ENCODE measurements around the gene ADAM22.

Gene ADAM22

GRCh38 chr7:88167721-88168120 lies 233.7 kb downstream of the ADAM22 start:
- DNase-seq, result no peak

GRCh38 chr7:88169717-88170320 lies 235.8 kb downstream of the ADAM22 start:
- DNase-seq, result peak; percentile 7

GRCh38 chr7:88172842-88173241 lies 238.8 kb downstream of the ADAM22 start:
- no peak for DNase-seq

GRCh38 chr7:88176190-88176589 lies 242.1 kb downstream of the ADAM22 start:
- no peak for DNase-seq

- DNase-seq, result no peak
Observed at GRCh38 chr7:88183051-88183450, 249.0 kb downstream of the ADAM22 start.

- peak; percentile 7 for DNase-seq
Observed at GRCh38 chr7:88184848-88185304, 250.8 kb downstream of the ADAM22 start.

GRCh38 chr7:88185650-88186049 lies 251.6 kb downstream of the ADAM22 start:
- no peak for DNase-seq

GRCh38 chr7:88191911-88192310 lies 257.9 kb downstream of the ADAM22 start:
- no peak for DNase-seq

- no peak for DNase-seq
Observed at GRCh38 chr7:88200261-88200660, 266.2 kb downstream of the ADAM22 start.

GRCh38 chr7:88200789-88201188 lies 266.7 kb downstream of the ADAM22 start:
- DNase-seq, result no peak

GRCh38 chr7:88201305-88201704 lies 267.3 kb downstream of the ADAM22 start:
- no peak for DNase-seq

- no peak for DNase-seq
Observed at GRCh38 chr7:88202278-88202677, 268.2 kb downstream of the ADAM22 start.

- no peak for DNase-seq
Observed at GRCh38 chr7:88202799-88203198, 268.7 kb downstream of the ADAM22 start.

- DNase-seq, result no peak
Observed at GRCh38 chr7:88203401-88203800, 269.4 kb downstream of the ADAM22 start.

GRCh38 chr7:88204525-88205110 lies 270.6 kb downstream of the ADAM22 start:
- no peak for DNase-seq

GRCh38 chr7:88205179-88205578 lies 271.1 kb downstream of the ADAM22 start:
- no peak for DNase-seq

GRCh38 chr7:88206254-88206653 lies 272.2 kb downstream of the ADAM22 start:
- no peak for DNase-seq

- no peak for DNase-seq
Observed at GRCh38 chr7:88208521-88208920, 274.5 kb downstream of the ADAM22 start.

- DNase-seq, result no peak
Observed at GRCh38 chr7:88212918-88213317, 278.9 kb downstream of the ADAM22 start.

- no peak for DNase-seq
Observed at GRCh38 chr7:88214456-88214855, 280.4 kb downstream of the ADAM22 start.

GRCh38 chr7:88215295-88215694 lies 281.2 kb downstream of the ADAM22 start:
- no peak for DNase-seq

GRCh38 chr7:88216276-88216675 lies 282.2 kb downstream of the ADAM22 start:
- no peak for DNase-seq

- peak; percentile 30 for DNase-seq
Observed at GRCh38 chr7:88217675-88218428, 283.8 kb downstream of the ADAM22 start.

- DNase-seq, result no peak
Observed at GRCh38 chr7:88218429-88218745, 284.3 kb downstream of the ADAM22 start.
